Endodermal cell (in vitro differentiated cells): ENCODE data around the gene FER. TPM values are rescaled to one million over a fixed set of nuclear protein-coding genes. Genes with fewer than 3 reads are reported as not detected.
"Not testable (repeated sequence)": the region's sequence is repeated elsewhere in the genome, so short reads cannot be mapped to it uniquely, and the experiment has no call there.

ENCODE experiments used
- DNase-seq: peaks from one replicate; pipeline ENCODE4 v3.0.0-alpha.2; 2017
- H3K27ac ChIP-seq: 2 replicates; pipeline ENCODE4 v1.5.1; 2013; ENCODE audit warnings: mild to moderate bottlenecking, low read depth, low read length, moderate library complexity
- H3K27me3 ChIP-seq: 2 replicates; pipeline ENCODE4 v1.6.1; 2013; ENCODE audit warnings: mild to moderate bottlenecking, low read length, moderate library complexity; ENCODE audit not compliant: insufficient read depth, control insufficient read depth, poor library complexity, severe bottlenecking
- H3K36me3 ChIP-seq: 2 replicates; pipeline ENCODE4 v1.7.0; 2013; ENCODE audit warnings: mild to moderate bottlenecking, low read length, moderate library complexity; ENCODE audit not compliant: control insufficient read depth, insufficient read depth
- H3K4me1 ChIP-seq: one replicate; pipeline ENCODE4 v1.7.0; 2013; ENCODE audit warnings: low read length; ENCODE audit not compliant: control insufficient read depth, insufficient read depth
- H3K4me3 ChIP-seq: 2 replicates; pipeline ENCODE4 v1.5.1; 2013; ENCODE audit warnings: mild to moderate bottlenecking, low read length, moderate library complexity
- H3K9ac ChIP-seq: 2 replicates; pipeline ENCODE4 v1.6.1; 2013; ENCODE audit warnings: mild to moderate bottlenecking, low read length, moderate library complexity; ENCODE audit not compliant: poor library complexity, severe bottlenecking; ENCODE audit errors: extremely low read depth
- H3K9me3 ChIP-seq: 2 replicates; pipeline ENCODE4 v1.6.1; 2013; ENCODE audit warnings: mild to moderate bottlenecking, low read length, moderate library complexity; ENCODE audit not compliant: control insufficient read depth
- H3K27ac Mint-ChIP-seq: 2 replicates; pipeline ENCODE4 v1.8.0; 2020; ENCODE audit warnings: mixed read lengths
- H3K27me3 Mint-ChIP-seq: 2 replicates; pipeline ENCODE4 v1.8.0; 2021; ENCODE audit warnings: mild to moderate bottlenecking, mixed read lengths; ENCODE audit not compliant: insufficient read depth
- H3K36me3 Mint-ChIP-seq: 2 replicates; pipeline ENCODE4 v1.8.0; 2020; ENCODE audit warnings: low read depth, mixed read lengths
- H3K4me1 Mint-ChIP-seq: 2 replicates; pipeline ENCODE4 v1.8.0; 2020; ENCODE audit warnings: mixed read lengths
- H3K4me3 Mint-ChIP-seq: 2 replicates; pipeline ENCODE4 v1.8.0; 2020; ENCODE audit warnings: mild to moderate bottlenecking, moderate library complexity, mixed read lengths
- H3K9me3 Mint-ChIP-seq: 2 replicates; pipeline ENCODE4 v1.8.0; 2020; ENCODE audit warnings: mild to moderate bottlenecking, mixed read lengths
- whole genome bisulfite sequencing, 2 experiments: methylation state at CpG; one replicate each; pipeline versions ENCODE4 v1.1.5 to v1.1.7; 2013; ENCODE audit warnings: missing lambda C conversion rate in 2 of 2, mixed read lengths in 1 of 2; ENCODE audit not compliant: insufficient coverage in 1 of 2, insufficient read length in 1 of 2; 5-methylcytosine and 5-hydroxymethylcytosine counted together
- total RNA-seq, 2 donors: library from RNA; stranded (reverse); fragmentation: NEBNext Ultra II Directional in 1 of 2; extraction: Animal tissue kit (Norgen Biotek cat#: 25700) in 1 of 2; gene quantifications; 2 replicates in 1 of 2; 3 replicates in 1 of 2; pipeline ENCODE4 v1.2.1, GENCODE V29; 2021
- TF ChIP-seq, protein P1 (sequence below): fragments of 200-600 bp; sonication (generic); conservative IDR thresholded peaks from 2 replicates; pipeline ENCODE4 v1.5.0; 2021; ENCODE audit warnings: antibody characterized with exemption, mild to moderate bottlenecking

FER gene
- total RNA-seq, 2 donors from 2014 or later, result 24.5 to 26.8 TPM

DNA sequence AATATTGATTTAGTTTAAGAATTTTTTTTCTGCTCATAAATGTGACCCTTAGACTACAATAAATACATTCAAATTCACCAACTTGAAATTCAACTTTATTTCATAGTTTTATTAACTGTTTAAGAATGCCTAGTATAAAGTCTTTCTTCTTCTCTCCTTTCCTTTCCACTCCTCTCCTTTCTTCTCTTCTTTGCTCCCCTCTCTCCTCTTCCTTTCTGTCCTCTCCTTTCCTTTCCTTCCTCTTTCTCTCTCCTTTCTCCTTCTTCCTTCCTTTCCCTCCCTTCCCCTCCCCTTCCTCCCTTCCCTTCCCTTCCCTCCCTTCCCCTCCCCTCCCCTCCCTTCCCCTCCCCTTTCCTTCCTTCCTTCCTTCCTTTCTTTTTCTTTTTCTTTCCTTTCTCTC lies 150.6 kb downstream of the FER start:
- Mint-ChIP-seq H3K9me3 (peaks cover 1% of the 10 kb centered on the region), H3K27ac (no peak overlapping the region), H3K4me1 (peaks cover 11% of the 10 kb centered on the region), H3K4me3 (no peak overlapping the region), H3K27me3 (no peaks in the 10 kb centered on the region), H3K36me3 (peaks cover 9% of the 10 kb centered on the region)
- H3K9ac ChIP-seq, result no peak overlapping the region
- TF ChIP-seq, protein P1, sequence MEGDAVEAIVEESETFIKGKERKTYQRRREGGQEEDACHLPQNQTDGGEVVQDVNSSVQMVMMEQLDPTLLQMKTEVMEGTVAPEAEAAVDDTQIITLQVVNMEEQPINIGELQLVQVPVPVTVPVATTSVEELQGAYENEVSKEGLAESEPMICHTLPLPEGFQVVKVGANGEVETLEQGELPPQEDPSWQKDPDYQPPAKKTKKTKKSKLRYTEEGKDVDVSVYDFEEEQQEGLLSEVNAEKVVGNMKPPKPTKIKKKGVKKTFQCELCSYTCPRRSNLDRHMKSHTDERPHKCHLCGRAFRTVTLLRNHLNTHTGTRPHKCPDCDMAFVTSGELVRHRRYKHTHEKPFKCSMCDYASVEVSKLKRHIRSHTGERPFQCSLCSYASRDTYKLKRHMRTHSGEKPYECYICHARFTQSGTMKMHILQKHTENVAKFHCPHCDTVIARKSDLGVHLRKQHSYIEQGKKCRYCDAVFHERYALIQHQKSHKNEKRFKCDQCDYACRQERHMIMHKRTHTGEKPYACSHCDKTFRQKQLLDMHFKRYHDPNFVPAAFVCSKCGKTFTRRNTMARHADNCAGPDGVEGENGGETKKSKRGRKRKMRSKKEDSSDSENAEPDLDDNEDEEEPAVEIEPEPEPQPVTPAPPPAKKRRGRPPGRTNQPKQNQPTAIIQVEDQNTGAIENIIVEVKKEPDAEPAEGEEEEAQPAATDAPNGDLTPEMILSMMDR, result no peak
- DNase-seq, result no peak
- no peak overlapping the region for H3K4me3 ChIP-seq
- H3K27me3 ChIP-seq, result no peaks in the 10 kb centered on the region
- H3K9me3 ChIP-seq, result no peaks in the 10 kb centered on the region
- no peaks in the 10 kb centered on the region for H3K36me3 ChIP-seq
- no peak overlapping the region for H3K27ac ChIP-seq
- peaks cover 4% of the 10 kb centered on the region for H3K4me1 ChIP-seq

DNA sequence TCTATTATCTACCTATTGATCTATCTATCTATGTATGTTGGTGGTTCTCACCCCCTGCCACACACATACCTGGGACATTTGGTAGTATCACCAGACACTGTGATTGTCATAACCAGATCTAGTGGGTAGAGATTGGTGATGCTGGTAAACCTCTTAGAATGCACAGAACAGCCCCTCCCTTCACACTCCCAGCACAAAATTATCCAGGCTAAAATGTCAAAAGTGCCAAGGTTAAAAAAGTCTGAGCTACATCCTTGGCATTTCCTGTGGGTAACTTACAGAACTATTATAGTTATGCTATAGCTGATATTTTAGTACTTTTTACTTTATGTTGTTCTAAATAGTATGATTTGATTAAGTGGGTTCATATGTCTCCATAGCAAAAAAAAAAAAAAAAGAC lies 151.0 kb downstream of the FER start:
- H3K27me3 Mint-ChIP-seq, result no peaks in the 10 kb centered on the region
- no peak overlapping the region for H3K27ac ChIP-seq
- no peaks in the 10 kb centered on the region for H3K9me3 Mint-ChIP-seq

DNA sequence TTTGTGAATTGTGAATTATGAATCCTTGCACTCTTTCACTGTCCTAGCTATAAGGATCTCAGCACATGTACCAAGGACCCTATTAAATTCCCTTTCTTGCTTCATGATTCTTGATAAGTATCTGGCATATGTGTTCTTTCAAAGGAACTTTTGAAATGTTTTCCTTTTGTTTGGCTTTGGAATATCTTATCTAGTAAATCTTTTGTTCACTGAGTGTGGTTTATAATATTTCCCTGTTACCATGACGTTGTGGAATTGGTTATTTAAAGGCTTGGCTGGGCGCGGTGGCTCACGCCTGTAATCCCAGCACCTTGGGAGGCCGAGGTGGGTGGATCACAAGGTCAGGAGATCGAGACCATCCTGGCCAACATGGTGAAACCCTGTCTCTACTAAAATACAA lies 151.5 kb downstream of the FER start:
- not testable (repeated sequence) for H3K4me1 ChIP-seq, H3K27ac ChIP-seq, H3K9me3 Mint-ChIP-seq, H3K9ac ChIP-seq, H3K36me3 Mint-ChIP-seq, DNase-seq, H3K36me3 ChIP-seq, H3K27ac Mint-ChIP-seq, H3K4me3 Mint-ChIP-seq, H3K27me3 Mint-ChIP-seq, H3K9me3 ChIP-seq, H3K27me3 ChIP-seq, H3K4me3 ChIP-seq
- 79% methylated on average over 5 of the region's 6 CpGs; no CpG with 5 or more reads in 1 of the 2 experiments for WGBS, 2 experiments
- H3K4me1 Mint-ChIP-seq, result peaks cover 11% of the 10 kb centered on the region

More for the DNA sequence above, 151.0 kb downstream of the FER start:
- H3K27me3 ChIP-seq, result no peaks in the 10 kb centered on the region
- Mint-ChIP-seq H3K36me3 (peaks cover 7% of the 10 kb centered on the region), H3K4me3 (no peak overlapping the region), H3K4me1 (peaks cover 11% of the 10 kb centered on the region), H3K27ac (no peak overlapping the region)
- H3K4me3 ChIP-seq, result no peak overlapping the region
- H3K36me3 ChIP-seq, result no peaks in the 10 kb centered on the region
- TF ChIP-seq, protein P1, result no peak
- H3K9ac ChIP-seq, result no peak overlapping the region
- no peaks in the 10 kb centered on the region for H3K9me3 ChIP-seq
- DNase-seq, result no peak
- H3K4me1 ChIP-seq, result peaks cover 4% of the 10 kb centered on the region

DNA sequence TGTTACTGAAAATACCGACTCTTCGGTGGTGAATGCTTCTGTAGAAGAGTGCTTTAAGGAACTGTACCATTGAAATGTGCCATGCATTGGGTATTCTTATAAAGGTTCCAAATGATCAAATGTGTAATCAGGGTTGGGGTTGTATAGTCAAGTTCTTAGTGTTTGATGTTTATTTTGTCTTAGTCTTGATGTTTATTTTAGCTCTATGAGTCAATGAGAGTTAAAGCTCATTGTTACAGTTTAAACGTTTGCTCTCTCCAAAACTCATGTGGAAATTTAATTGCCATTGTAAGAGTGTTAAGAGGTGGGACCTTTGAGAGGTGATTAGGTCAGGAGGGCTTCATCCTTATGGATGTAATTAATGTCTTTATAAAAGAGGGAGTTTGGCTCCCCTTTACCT lies 153.0 kb downstream of the FER start:
- no peak overlapping the region for H3K27ac Mint-ChIP-seq
- H3K9me3 Mint-ChIP-seq, result no peaks in the 10 kb centered on the region
- no peak overlapping the region for H3K4me3 Mint-ChIP-seq
- H3K4me1 Mint-ChIP-seq, result peaks cover 11% of the 10 kb centered on the region
- peaks cover 4% of the 10 kb centered on the region for H3K4me1 ChIP-seq
- H3K27me3 Mint-ChIP-seq, result no peaks in the 10 kb centered on the region
- WGBS, 2 experiments, result 88 to 93% methylated on average over 2 to 3 of the region's 3 CpGs
- TF ChIP-seq, protein P1, result no peak
- H3K9ac ChIP-seq, result no peak overlapping the region
- H3K27me3 ChIP-seq, result no peaks in the 10 kb centered on the region
- H3K4me3 ChIP-seq, result no peak overlapping the region
- no peaks in the 10 kb centered on the region for H3K36me3 ChIP-seq
- H3K27ac ChIP-seq, result no peak overlapping the region
- no peak for DNase-seq
- H3K9me3 ChIP-seq, result no peaks in the 10 kb centered on the region
- no peaks in the 10 kb centered on the region for H3K36me3 Mint-ChIP-seq
